ENCODE measurements around the gene C12orf75.
"Not testable (repeated sequence)": the region's sequence is repeated elsewhere in the genome, so short reads cannot be mapped to it uniquely, and the experiment has no call there.

C12orf75 gene

GRCh38 chr12:105311936-105312335 is 18.6 kb upstream of the C12orf75 start:
- DNase-seq: not testable (repeated sequence)

- not testable (repeated sequence) for DNase-seq
These were observed 16.7 kb upstream of the C12orf75 start for GRCh38 chr12:105313755-105314154.

GRCh38 chr12:105315130-105315529 is 15.4 kb upstream of the C12orf75 start:
- DNase-seq: no peak

GRCh38 chr12:105315726-105316125 is 14.8 kb upstream of the C12orf75 start:
- no peak for DNase-seq

GRCh38 chr12:105316931-105317852 is 13.3 kb upstream of the C12orf75 start:
- DNase-seq: no peak

GRCh38 chr12:105317942-105318621 is 12.4 kb upstream of the C12orf75 start:
- DNase-seq: no peak

GRCh38 chr12:105318651-105319483 is 11.6 kb upstream of the C12orf75 start:
- no peak for DNase-seq

GRCh38 chr12:105319691-105320209 is 10.7 kb upstream of the C12orf75 start:
- DNase-seq: peak; percentile 21

GRCh38 chr12:105321125-105321524 is 9.4 kb upstream of the C12orf75 start:
- DNase-seq: peak; percentile 18

GRCh38 chr12:105322070-105322469 is 8.4 kb upstream of the C12orf75 start:
- no peak for DNase-seq

- DNase-seq: no peak
These were observed 5.8 kb upstream of the C12orf75 start for GRCh38 chr12:105324704-105325103.

- no peak for DNase-seq
These were observed 5.4 kb upstream of the C12orf75 start for GRCh38 chr12:105325117-105325516.

- no peak for DNase-seq
These were observed 587 bp upstream of the C12orf75 start for GRCh38 chr12:105329926-105330282.

- DNase-seq: peak; percentile 18
These were observed 677 bp downstream of the C12orf75 start for GRCh38 chr12:105330931-105331804.

GRCh38 chr12:105331805-105332251 is 1.3 kb downstream of the C12orf75 start:
- peak; percentile 41 for DNase-seq

- not testable (repeated sequence) for DNase-seq
These were observed 1.8 kb downstream of the C12orf75 start for GRCh38 chr12:105332286-105332685.

- DNase-seq: no peak
These were observed 2.4 kb downstream of the C12orf75 start for GRCh38 chr12:105332925-105333324.

- no peak for DNase-seq
These were observed 3.5 kb downstream of the C12orf75 start for GRCh38 chr12:105334001-105334400.

GRCh38 chr12:105334582-105334981 is 4.1 kb downstream of the C12orf75 start:
- no peak for DNase-seq

- no peak for DNase-seq
These were observed 5.4 kb downstream of the C12orf75 start for GRCh38 chr12:105335856-105336255.

GRCh38 chr12:105336411-105336810 is 5.9 kb downstream of the C12orf75 start:
- no peak for DNase-seq

- DNase-seq: no peak
These were observed 6.9 kb downstream of the C12orf75 start for GRCh38 chr12:105337391-105337790.
